HepG2 (cell line): ENCODE results near the gene CLDN5. TPM values are rescaled to one million over a fixed set of nuclear protein-coding genes. Genes with fewer than 3 reads are reported as not detected.

Source experiments
- ATAC-seq: fragments of 200-7000 bp; cut with Tn5 transposase; 3 replicates; pipeline ENCODE4 v1.9.1; 2020; ENCODE audit warnings: mild to moderate bottlenecking, moderate library complexity
- BruUV-seq: library from RNA; stranded (reverse); fragments of 400-500 nt; replicated peaks from 2 replicates; lab custom pipeline; 2021; lab: Mats Ljungman, UMichigan
- CTCF ChIA-PET: fragments of 300-600 bp; formaldehyde crosslinking; extraction: SDS; loops from one replicate; lab custom pipeline; 2021; ENCODE audit warnings: low total read pairs, inconsistent platforms, low intra/inter-chr PET ratio; lab: Yijun Ruan, JAX
- POLR2A ChIA-PET: fragments of 350-600 bp; sonication (Branson Sonifier 250); formaldehyde crosslinking; loops from one replicate; lab custom pipeline; 2020; ENCODE audit warnings: antibody characterized with exemption, inconsistent platforms; lab: Yijun Ruan, JAX
- DNase-seq: peaks from one replicate; pipeline ENCODE4 v3.0.0-alpha.2; 2015; ENCODE audit warnings: low spot score
- FAIRE-seq: peaks from 3 replicates; lab custom pipeline; 2011; peaks lifted over from hg19 to GRCh38; lab: Jason Lieb, UNC
- H2AFZ ChIP-seq: one replicate; pipeline ENCODE4 v1.6.1; 2011; ENCODE audit warnings: low read length, inconsistent platforms
- H3K27ac ChIP-seq: fragments of 300-600 bp; 3 replicates; pipeline ENCODE4 v1.8.0; 2011; ENCODE audit warnings: mixed run types, mild to moderate bottlenecking, mixed read lengths, low read length, inconsistent platforms; ENCODE audit not compliant: insufficient read depth; ENCODE audit errors: extremely low read length
- H3K27me3 ChIP-seq, 2 experiments: fragments of 200-600 bp in 1 of 2; 2 replicates in 1 of 2; 3 replicates in 1 of 2; pipeline versions ENCODE4 v1.6.0 to v1.8.0; 2011; ENCODE audit warnings: low read length in 2 of 2, mild to moderate bottlenecking in 2 of 2, moderate library complexity in 2 of 2, inconsistent platforms in 1 of 2; ENCODE audit not compliant: insufficient read depth in 2 of 2, control insufficient read depth in 1 of 2
- H3K36me3 ChIP-seq, 2 experiments: fragments of 200-600 bp in 1 of 2; replicated peaks in 1 of 2; 2 replicates in 1 of 2; 3 replicates in 1 of 2; pipeline versions ENCODE4 v1.5.1 to v1.8.0; 2011; ENCODE audit warnings: low read length in 2 of 2, inconsistent platforms in 1 of 2; ENCODE audit not compliant: insufficient read depth in 2 of 2, control insufficient read depth in 1 of 2
- H3K4me1 ChIP-seq: 2 replicates; pipeline ENCODE4 v1.5.1; 2012; ENCODE audit warnings: low read length, inconsistent platforms; ENCODE audit not compliant: insufficient read depth
- H3K4me2 ChIP-seq: 2 replicates; pipeline ENCODE4 v1.6.0; 2011; ENCODE audit warnings: low read depth, low read length, inconsistent platforms
- H3K4me3 ChIP-seq, 3 experiments: fragments of 200-600 bp in 1 of 3; sonication (generic), shearing (Covaris generic) in 1 of 3; replicated peaks in 1 of 3; 2 replicates each; pipeline ENCODE4 v1.5.1; 2011 to 2016; ENCODE audit warnings: low read length in 3 of 3, inconsistent platforms in 2 of 3, low read depth in 2 of 3, mild to moderate bottlenecking in 2 of 3, control low read depth in 1 of 3, mixed read lengths in 1 of 3; ENCODE audit not compliant: insufficient read depth in 1 of 3
- H3K79me2 ChIP-seq: one replicate; pipeline ENCODE4 v1.6.1; 2011; ENCODE audit warnings: low read length, inconsistent platforms; ENCODE audit not compliant: insufficient read depth
- H3K9ac ChIP-seq: 2 replicates; pipeline ENCODE4 v1.6.0; 2011; ENCODE audit warnings: mild to moderate bottlenecking, low read depth, low read length, inconsistent platforms; ENCODE audit not compliant: insufficient read depth
- H3K9me3 ChIP-seq: 2 replicates; pipeline ENCODE4 v1.5.1; 2012; ENCODE audit warnings: mild to moderate bottlenecking, low read length
- H4K20me1 ChIP-seq: 2 replicates; pipeline ENCODE4 v1.6.0; 2011; ENCODE audit warnings: inconsistent platforms, mild to moderate bottlenecking, low read length, moderate library complexity; ENCODE audit not compliant: insufficient read depth
- ATF6 ChIP-seq: sonication (generic); formaldehyde crosslinking; conservative IDR thresholded peaks from 2 replicates; pipeline ENCODE4 v1.4.0; 2020; ENCODE audit warnings: missing genetic modification reagents
- FOXO1 ChIP-seq: sonication (generic); formaldehyde crosslinking; IDR thresholded peaks from 2 replicates; pipeline ENCODE4 v1.4.0; 2020; ENCODE audit warnings: missing genetic modification reagents
- HNF4A ChIP-seq: sonication (generic); formaldehyde crosslinking; IDR thresholded peaks from 2 replicates; pipeline ENCODE4 v1.4.0; 2020; ENCODE audit warnings: missing genetic modification reagents
- NFIB ChIP-seq: sonication (generic); formaldehyde crosslinking; IDR thresholded peaks from 2 replicates; pipeline ENCODE4 v1.9.0; 2021; ENCODE audit warnings: missing genetic modification reagents, mild to moderate bottlenecking, borderline replicate concordance
- NFKB2 ChIP-seq: sonication (generic); formaldehyde crosslinking; IDR thresholded peaks from 2 replicates; pipeline ENCODE4 v1.4.0; 2020; ENCODE audit warnings: missing genetic modification reagents, borderline replicate concordance
- THAP7 ChIP-seq: sonication (generic); formaldehyde crosslinking; IDR thresholded peaks from 2 replicates; pipeline ENCODE4 v1.8.1; 2023; ENCODE audit warnings: mild to moderate bottlenecking, missing genetic modification reagents
- ZBTB49 ChIP-seq: sonication (generic); formaldehyde crosslinking; IDR thresholded peaks from 2 replicates; pipeline ENCODE4 v1.4.0; 2020; ENCODE audit warnings: missing genetic modification reagents, borderline replicate concordance
- ZNF282 ChIP-seq: fragments of 450-650 bp; IDR thresholded peaks from 2 replicates; pipeline ENCODE4 v1.6.1; 2018; ENCODE audit not compliant: partially characterized antibody
- ZNF30 ChIP-seq: sonication (generic); formaldehyde crosslinking; IDR thresholded peaks from 2 replicates; pipeline ENCODE4 v1.5.0; 2020; ENCODE audit warnings: mild to moderate bottlenecking, missing genetic modification reagents
- ZNF614 ChIP-seq: IDR thresholded peaks from 2 replicates; pipeline ENCODE4 v1.6.1; 2018; ENCODE audit warnings: missing biosample characterization, missing genetic modification reagents, inconsistent platforms, borderline replicate concordance
- WGBS: methylation state at CpG from one replicate; pipeline ENCODE4 v1.1.6; 2017; ENCODE audit warnings: low lambda C conversion rate; 5-methylcytosine and 5-hydroxymethylcytosine counted together
- in situ Hi-C: cut with HindIII; loops from 2 replicates; pipeline ENCODE4 v1.10.0; 2017; ENCODE audit warnings: low pct_unique_long_range_greater_than_20kb; ENCODE audit not compliant: extremely low pct_ligation_motif_present
- intact Hi-C: fragments of 100-400 bp; cut with micrococcal nuclease; formaldehyde crosslinking; loops from one replicate; pipeline ENCODE4 v1.10.0; 2022; ENCODE audit not compliant: unreplicated experiment
- polyA plus RNA-seq, 8 experiments: library from polyadenylated mRNA; depleted of rRNA in 3 of 8; stranded (reverse) in 7 of 8; unstranded in 1 of 8; fragments of >200 nt; fragmentation: Illumina TruSeq in 4 of 8; extraction: Trizol in 4 of 8; gene quantifications; 2 replicates each; pipeline versions ENCODE4 v1.2.1 to v1.2.3, GENCODE V29; 2011 to 2016; ENCODE audit warnings: low read depth in 4 of 8, missing spikeins in 1 of 8, mixed read lengths in 1 of 8; ENCODE audit not compliant: insufficient read depth in 1 of 8
- total RNA-seq, 5 experiments: library from RNA; depleted of rRNA; stranded (reverse); fragments of >200 nt; fragmentation: Illumina TruSeq; extraction: Trizol; gene quantifications; 2 replicates each; pipeline ENCODE4 v1.2.3, GENCODE V29; 2016; ENCODE audit warnings: low read depth in 1 of 5

CLDN5 gene
- total and polyA plus RNA-seq, 2 of the 13 experiments (the other 11 are each of a cell fraction or from before 2014, with no cell fraction given): not detected

DNA sequence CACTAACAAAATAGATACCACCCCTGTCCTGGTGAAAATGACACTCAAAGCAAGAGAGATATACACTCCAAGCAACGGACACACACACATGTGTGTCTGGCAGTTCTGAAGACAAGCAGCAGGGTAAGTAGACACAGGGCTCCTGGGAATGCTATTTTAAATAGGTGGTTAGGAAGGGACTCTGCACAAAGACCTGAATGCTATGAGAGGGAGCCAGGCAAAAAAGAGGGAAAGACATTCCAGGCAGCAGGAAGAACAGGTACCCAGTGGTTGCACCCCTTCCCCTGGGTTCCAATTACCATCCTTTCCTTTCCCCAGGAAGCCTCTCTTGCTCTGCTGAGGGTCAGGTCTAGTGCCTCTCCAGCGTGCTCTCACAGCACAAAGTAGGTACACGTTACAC lies 48.2 kb downstream of the CLDN5 start:
- Histone ChIP-seq H3K9me3 (no peaks in the 10 kb centered on the region), H3K4me2 (no peak overlapping the region), H3K27me3 (no peaks in the 10 kb centered on the region; a peak in 1 of 5 replicates), H3K27ac (no peak overlapping the region), H2AFZ (no peak overlapping the region), H4K20me1 (peaks cover 13% of the 10 kb centered on the region; the same call in 1 of the 2 replicates), H3K9ac (peak overlapping the region; percentile 6; the same call in 1 of the 2 replicates), H3K36me3 (peaks cover 12 to 35% of the 10 kb centered on the region in 2 experiments), H3K4me1 (peaks cover 25% of the 10 kb centered on the region), H3K79me2 (peaks cover 51% of the 10 kb centered on the region), H3K4me3 (no peak overlapping the region)
- DNase-seq (no peak), ATAC-seq (no peak), FAIRE-seq (no peak)
- in situ Hi-C loops (loop anchor here (10.0 kb wide), 1 partner anchor 181 kb away; the partner anchor contains the start of gene CLTCL1), intact Hi-C loops (loop anchor here (10.0 kb wide), 2 partner anchors 159 to 171 kb away; no protein-coding TSS in a partner anchor)
- WGBS: 89% methylated on average over 3 of the region's 3 CpGs
- TF ChIP-seq FOXO1: no peak
- TF ChIP-seq NFIB: no peak
- no peak for TF ChIP-seq NFKB2 (CRISPR knock-in tag)
- no peak for TF ChIP-seq ZNF614 (CRISPR knock-in tag)
- no peak for TF ChIP-seq ZNF30 (CRISPR knock-in tag)
- TF ChIP-seq THAP7 (CRISPR knock-in tag): no peak
- TF ChIP-seq ZBTB49 (CRISPR knock-in tag): no peak
- TF ChIP-seq HNF4A (CRISPR knock-in tag): no peak
- no peak for TF ChIP-seq ATF6 (CRISPR knock-in tag)
- TF ChIP-seq ZNF282: no peak
- POLR2A ChIA-PET: interaction anchor here (0.7 kb wide), 1 partner anchor 29 kb away, joined by 3 read pairs; the partner anchor contains the start of gene C22orf39
- no TSS peak for BruUV-seq
- CTCF ChIA-PET: no interaction called here
